HUDEP-2 (cell line): ENCODE measurements around the gene MTERF2.

Experiments used
- DNase-seq, 76 experiments: peaks; one replicate each; lab custom pipeline; 2025; ENCODE audit not compliant: unreplicated experiment in 76 of 76; lab: John Stamatoyannopoulos, UW

Gene MTERF2

DNA sequence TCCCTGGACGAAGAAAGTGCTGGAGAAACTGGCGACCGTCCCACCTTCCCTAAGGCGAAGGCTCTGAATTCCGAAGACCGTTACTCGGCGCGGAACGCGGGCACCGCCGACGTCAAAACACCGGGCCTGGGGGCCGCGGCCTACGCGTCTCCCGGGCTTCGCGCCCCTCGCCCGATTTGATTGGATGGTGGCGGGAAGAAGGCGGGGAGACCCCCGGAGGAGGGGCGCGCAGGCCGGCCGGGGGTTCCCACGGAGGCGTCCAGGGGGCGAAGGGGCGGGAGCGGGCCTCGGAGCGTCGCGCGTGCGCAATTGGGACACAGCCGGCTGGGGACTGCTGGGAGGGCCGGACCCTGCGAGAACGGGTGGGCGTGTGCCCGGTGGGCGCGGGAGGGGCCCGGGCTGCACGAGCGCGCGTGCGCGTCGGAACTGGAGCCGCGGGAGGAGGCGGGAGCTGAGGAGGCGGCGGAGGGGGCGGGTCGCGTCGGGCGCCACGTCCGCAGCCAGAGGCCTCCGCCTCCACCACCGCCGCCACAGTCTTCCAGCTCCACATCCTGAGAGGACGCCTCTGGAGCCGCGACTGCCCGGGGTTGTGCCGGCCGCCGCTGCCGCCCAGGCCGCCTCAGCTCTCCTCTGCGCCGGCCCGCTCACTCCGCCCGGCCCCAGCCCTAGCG is 31.4 kb downstream of the MTERF2 start, which contains the start of gene TMEM263:
TSS of gene TMEM263 (plus strand) at position 531 of the 671 bp plus-strand sequence. CDS start 11,210 bp downstream, outside the sequence.
- DNase-seq, result peak in 75 of 76 experiments; percentile 20 to 96 (median 88)

DNA sequence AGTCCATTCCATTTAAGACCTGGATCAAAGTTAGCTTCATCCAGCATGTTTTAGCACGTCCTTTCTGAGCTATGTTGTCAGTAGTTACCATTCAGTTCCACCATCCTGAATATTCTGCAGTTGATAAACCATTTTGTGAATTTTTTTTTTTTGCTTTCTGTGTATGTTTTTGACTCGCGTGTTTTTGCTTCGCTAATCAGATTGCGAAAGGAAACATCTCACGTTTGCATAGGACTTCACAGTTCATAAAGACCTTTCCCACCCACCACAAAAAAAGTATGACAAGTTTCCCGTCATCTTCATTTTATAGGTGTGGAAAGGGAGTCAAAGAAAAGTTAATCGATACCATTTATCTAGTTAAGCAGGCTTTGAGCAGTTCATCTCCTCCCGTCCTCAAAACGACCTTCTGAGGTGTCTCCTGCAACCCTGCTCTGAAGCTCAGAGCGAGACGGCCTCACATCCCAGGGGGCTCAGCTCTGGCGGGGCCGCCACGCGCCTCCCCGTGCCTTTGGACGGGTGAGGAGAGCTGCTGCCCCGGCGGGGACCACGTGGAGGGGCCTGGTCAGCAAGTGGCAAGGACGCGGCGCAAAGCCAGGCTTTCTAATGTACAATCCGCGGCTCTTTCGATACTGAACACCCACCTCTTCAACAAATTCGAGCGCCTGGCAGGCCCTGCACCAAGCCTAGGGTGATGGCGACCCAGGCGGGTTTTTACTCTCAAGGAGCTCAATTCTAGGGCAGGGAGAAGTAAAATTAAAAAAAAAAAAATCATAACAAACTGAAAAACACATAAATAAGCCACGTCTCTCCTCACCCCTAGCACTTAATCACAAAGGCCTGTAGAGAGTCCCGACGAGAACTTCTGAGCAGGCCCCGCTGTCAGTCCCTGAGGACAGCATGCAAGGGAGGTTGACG is 32.2 kb downstream of the MTERF2 start:
- peak in 15 of 76 experiments; percentile 5 to 43 (median 21) for DNase-seq

DNA sequence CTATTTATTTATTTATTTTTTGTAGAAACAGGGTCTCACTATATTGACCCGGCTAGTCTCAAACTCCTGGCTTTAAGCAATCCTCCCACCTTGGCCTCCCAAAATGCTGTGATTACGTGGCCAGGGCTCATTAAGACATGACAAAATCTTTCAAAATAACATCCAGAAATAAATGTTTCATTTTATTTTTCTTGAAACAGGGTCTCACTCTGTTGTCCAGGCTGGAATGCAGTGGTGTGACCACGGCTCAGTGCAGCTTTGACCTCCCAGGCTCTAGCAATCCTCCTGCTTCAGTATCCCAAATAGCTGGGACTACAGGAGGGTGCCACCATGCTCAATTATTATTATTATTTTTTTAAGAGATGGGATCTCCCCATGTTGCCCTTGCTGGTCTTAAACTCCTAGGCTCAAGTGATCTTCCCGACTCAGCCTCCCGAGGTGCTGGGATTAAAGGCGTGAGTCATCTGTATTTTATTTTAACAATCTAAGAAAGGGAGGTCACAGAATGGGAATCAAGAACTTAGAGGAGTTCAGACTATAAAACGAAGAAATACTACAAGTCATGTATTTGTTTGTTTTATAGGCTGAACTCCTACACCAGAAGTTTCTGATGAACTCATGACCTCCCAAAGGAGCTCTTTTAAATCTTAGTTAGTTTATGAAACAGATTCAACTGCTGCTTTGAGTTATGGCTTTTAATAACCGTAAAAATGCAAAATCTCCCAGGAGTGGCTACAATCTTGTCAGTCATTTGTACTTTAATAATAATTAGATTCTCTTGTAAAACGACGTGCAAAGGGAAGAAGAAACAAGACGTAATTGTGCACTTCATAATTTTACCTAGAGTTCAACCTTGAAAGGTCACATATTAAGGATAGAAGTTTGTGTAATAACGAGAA is 33.3 kb downstream of the MTERF2 start:
- DNase-seq, result no peak

DNA sequence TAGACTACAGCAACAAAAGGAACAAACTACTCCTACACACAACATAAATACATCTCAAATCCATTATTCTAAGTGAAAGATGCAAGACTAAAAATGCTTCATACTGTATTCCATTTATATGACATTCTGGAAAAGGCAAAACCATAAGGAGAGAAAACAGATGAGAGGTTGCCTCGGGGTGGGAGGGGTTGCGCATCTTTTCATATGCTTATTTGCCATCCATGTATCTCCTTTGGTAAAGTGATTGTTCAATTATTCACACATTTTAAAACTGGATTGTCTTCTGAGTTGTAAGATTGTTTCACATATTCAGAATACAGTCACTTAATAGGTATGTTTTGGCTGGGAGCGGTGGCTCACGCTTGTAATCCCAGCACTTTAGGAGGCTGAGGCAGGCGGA is 36.4 kb downstream of the MTERF2 start:
- no peak for DNase-seq

DNA sequence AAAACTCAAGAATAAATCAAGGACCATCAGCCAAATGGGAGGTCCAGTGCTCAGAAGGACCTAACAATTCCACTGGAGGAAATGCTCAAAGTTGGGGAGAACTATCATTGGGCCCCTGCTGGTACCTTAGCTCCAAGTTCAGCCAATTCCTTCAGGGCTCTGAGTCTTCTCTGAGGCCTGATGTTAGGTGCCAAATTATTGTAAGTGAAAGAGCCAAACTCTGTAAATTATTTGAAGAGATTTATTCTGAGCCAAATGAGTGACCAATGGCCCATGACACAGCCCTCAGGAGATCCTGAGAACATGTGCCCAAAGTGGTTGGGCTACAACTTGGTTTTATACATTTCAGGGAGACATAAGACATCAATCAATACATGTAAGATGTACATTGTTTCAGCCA is 39.5 kb downstream of the MTERF2 start:
- DNase-seq, result no peak

DNA sequence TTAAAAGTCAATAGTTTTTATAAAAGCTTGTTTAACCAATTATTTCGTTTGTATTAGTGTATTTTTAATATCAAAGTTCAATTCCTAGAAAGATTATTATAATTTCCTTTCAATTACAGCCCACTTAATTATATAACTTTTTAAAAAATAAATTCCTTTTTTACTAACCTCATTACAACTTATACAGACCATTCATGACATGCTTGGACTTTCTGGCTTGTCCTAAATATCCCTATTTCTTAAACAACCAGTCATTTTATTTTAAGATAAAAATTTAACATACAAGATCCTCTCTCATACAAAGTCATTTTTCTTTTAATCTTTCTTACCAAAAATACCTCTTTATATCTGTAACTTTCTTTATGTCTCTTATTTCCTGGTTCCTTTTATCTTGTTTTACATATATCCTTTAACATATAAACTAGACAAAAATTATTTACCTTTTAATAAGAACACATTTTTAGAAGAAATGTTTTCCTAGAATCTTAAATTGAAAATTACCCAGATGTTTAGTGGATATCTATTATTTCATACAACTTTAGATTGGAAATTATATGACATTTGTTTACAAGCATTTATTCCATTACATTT is 41.6 kb downstream of the MTERF2 start:
- DNase-seq, result no peak

DNA sequence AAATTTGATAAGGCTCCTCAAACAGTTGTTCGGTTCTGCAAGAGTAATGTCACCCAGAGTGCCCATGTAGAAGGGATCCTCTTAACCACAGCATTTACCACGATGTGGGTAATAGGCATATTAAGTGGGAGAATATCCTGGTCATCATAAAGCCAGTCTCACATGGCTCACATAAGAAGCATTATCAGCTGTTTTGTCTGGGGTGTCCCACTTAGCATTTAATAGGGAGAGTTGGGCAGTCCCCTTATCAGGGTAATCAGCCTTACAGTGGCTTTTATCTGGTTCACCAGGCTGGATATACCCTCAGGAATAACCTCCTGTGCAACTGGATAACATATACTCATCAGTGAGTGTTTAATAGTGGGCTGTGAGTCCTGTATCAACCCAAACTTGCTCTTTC is 44.2 kb downstream of the MTERF2 start:
- DNase-seq, result peak in 51 of 76 experiments; percentile 4 to 81 (median 38)

DNA sequence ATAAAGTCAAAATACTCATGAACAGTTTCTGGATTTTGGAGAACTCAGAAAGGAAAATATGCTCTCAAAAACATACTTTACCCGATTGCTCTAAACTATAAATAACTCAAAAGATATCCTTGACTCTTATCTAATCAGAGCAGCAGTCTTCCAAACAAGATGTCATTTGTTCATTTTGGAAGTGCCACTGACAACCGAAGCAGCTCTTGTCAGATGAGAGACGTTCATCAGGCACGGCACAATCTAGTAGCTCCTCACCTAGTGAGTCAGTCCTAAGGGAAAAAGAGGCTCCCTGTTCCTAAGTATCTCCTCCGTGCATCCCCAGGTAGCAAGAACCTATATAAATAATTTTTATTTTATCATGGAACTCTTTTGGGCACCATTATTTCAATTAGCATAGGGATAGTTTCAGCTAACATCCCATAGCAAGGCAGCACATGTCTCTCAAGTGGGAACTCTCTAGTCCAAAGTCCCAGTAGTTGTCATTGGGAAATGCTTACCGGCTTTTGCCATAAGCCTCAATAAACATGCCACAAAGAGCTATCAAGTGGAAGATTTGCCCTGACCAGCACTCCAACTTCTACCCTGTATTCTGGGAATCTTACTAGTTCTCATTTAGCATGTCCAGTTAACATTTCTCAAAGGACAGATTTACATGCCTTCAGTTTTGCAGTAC is 45.3 kb downstream of the MTERF2 start:
- peak in 44 of 76 experiments; percentile 2 to 73 (median 29) for DNase-seq

DNA sequence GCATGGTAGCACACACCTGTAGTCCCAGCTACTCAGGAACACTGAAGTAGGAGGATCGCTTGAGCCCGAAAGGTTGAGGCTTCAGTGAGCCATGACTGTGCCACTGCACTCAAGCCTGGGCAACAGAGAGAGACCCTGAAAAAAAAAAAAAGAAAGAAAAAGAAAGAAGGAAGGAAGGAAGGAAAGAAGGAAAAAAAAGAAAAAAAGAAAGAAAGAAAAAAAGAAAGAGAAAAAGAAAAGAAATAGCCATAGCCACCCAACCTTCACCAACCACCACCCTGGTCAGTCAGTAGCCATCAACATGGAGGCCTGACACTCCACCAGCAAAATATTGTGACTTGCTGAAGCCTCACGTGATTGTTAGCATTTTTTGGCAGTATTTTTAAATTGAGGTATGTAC is 52.7 kb downstream of the MTERF2 start:
- DNase-seq, result no peak
